Measurements from ENCODE around the gene NBPF19. TPM values are rescaled to one million over a fixed set of nuclear protein-coding genes. Genes with fewer than 3 reads are reported as not detected.
"Not testable (repeated sequence)": the region's sequence is repeated elsewhere in the genome, so short reads cannot be mapped to it uniquely, and the experiment has no call there.

Gene NBPF19
- total RNA-seq: 10 to 100 TPM in 1 of 2 donors, 1 to 10 TPM in 1; 7.7 to 15.1 TPM
- polyA plus RNA-seq (2013, experiment 1 of 2): 9.5 TPM
- 9.5 TPM for polyA plus RNA-seq (2013, experiment 2 of 2)
- long read RNA-seq, experiment 1, partial matches to known transcripts: 3 of 8 reads
- long read RNA-seq, experiment 1, other reads (novel, unspliced or antisense): 5 of 8 reads
- long read RNA-seq, experiment 2, partial matches to known transcripts: 2 of 10 reads
- long read RNA-seq, experiment 2, other reads (novel, unspliced or antisense): 8 of 10 reads
- long read RNA-seq, experiment 3, partial matches to known transcripts: 1 of 8 reads
- long read RNA-seq, experiment 3, other reads (novel, unspliced or antisense): 7 of 8 reads
- long read RNA-seq, experiment 4: 0 reads

GRCh38 chr1:149474745-149475144, at the start of gene NBPF19:
Gene NBPF19, plus strand, starts transcription at chr1:149475045. Its CDS starts 888 bp downstream, at chr1:149475933.
- H3K27ac ChIP-seq (ENCODE audit: low read depth, low read length); H3K36me3 Mint-ChIP-seq (ENCODE audit: low read depth); H3K36me3 ChIP-seq (ENCODE audit: control insufficient read depth, insufficient read depth, low read length); H3K4me3 Mint-ChIP-seq; DNase-seq; H3K9me3 ChIP-seq (ENCODE audit: control insufficient read depth, low read length); H3K4me1 Mint-ChIP-seq; H3K27ac Mint-ChIP-seq; H3K27me3 Mint-ChIP-seq (ENCODE audit: insufficient read depth); H3K4me1 ChIP-seq (ENCODE audit: control insufficient read depth, insufficient read depth, low read length); H3K4me3 ChIP-seq (ENCODE audit: low read length); H3K9me3 Mint-ChIP-seq; H3K9ac ChIP-seq (ENCODE audit: extremely low read depth, low read length, poor library complexity, severe bottlenecking); H3K27me3 ChIP-seq (ENCODE audit: control insufficient read depth, insufficient read depth, low read length, poor library complexity, severe bottlenecking): not testable (repeated sequence)
- 94% methylated on average over 1 of the region's 2 CpGs; no CpG with 5 or more reads in 1 of the 2 experiments for WGBS, 2 experiments (ENCODE audit: insufficient coverage in 1 of 2, insufficient read length in 1 of 2)

GRCh38 chr1:149428317-149428716, 46.5 kb upstream of the NBPF19 start:
- not testable (repeated sequence) for H3K27ac ChIP-seq (ENCODE audit: low read depth, low read length); H3K9me3 ChIP-seq (ENCODE audit: control insufficient read depth, low read length); H3K4me3 ChIP-seq (ENCODE audit: low read length); H3K36me3 ChIP-seq (ENCODE audit: control insufficient read depth, insufficient read depth, low read length); H3K27me3 Mint-ChIP-seq (ENCODE audit: insufficient read depth); H3K36me3 Mint-ChIP-seq (ENCODE audit: low read depth); H3K4me3 Mint-ChIP-seq; H3K4me1 ChIP-seq (ENCODE audit: control insufficient read depth, insufficient read depth, low read length); H3K27me3 ChIP-seq (ENCODE audit: control insufficient read depth, insufficient read depth, low read length, poor library complexity, severe bottlenecking); H3K9me3 Mint-ChIP-seq; H3K9ac ChIP-seq (ENCODE audit: extremely low read depth, low read length, poor library complexity, severe bottlenecking); DNase-seq; H3K4me1 Mint-ChIP-seq; H3K27ac Mint-ChIP-seq
- 83% methylated on average over 1 of the region's 3 CpGs; no CpG with 5 or more reads in 1 of the 2 experiments for WGBS, 2 experiments (ENCODE audit: insufficient coverage in 1 of 2, insufficient read length in 1 of 2)

DNA sequence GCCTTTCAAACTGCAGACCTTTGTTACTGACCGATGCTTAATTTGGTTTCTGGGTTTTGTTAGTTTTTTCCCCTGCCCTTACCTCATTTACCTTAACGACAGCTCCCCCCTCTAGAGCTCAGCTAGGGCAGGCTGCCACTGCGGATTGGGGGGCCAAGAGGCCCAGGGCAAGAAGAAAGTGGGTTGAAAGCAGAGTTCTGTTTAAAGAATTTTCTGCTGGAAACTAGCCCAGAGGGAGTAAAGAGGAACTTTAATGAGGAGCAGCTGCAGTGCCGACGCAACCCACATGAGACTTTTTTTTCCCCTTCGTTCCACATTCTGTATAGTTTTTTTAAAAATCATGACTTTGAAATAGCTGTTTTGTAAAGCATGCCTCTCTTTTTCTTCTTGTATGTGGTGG, 29.4 kb upstream of the NBPF19 start:
- not testable (repeated sequence) for H3K36me3 ChIP-seq (ENCODE audit: control insufficient read depth, insufficient read depth, low read length); DNase-seq; H3K27me3 Mint-ChIP-seq (ENCODE audit: insufficient read depth); H3K4me3 ChIP-seq (ENCODE audit: low read length); H3K9me3 ChIP-seq (ENCODE audit: control insufficient read depth, low read length); H3K4me3 Mint-ChIP-seq; H3K9ac ChIP-seq (ENCODE audit: extremely low read depth, low read length, poor library complexity, severe bottlenecking); H3K27me3 ChIP-seq (ENCODE audit: control insufficient read depth, insufficient read depth, low read length, poor library complexity, severe bottlenecking); H3K36me3 Mint-ChIP-seq (ENCODE audit: low read depth); H3K27ac ChIP-seq (ENCODE audit: low read depth, low read length); H3K27ac Mint-ChIP-seq; H3K4me1 Mint-ChIP-seq; H3K4me1 ChIP-seq (ENCODE audit: control insufficient read depth, insufficient read depth, low read length); H3K9me3 Mint-ChIP-seq
- 43% methylated on average over 1 of the region's 6 CpGs; no CpG with 5 or more reads in 1 of the 2 experiments for WGBS, 2 experiments (ENCODE audit: insufficient coverage in 1 of 2, insufficient read length in 1 of 2)

DNA sequence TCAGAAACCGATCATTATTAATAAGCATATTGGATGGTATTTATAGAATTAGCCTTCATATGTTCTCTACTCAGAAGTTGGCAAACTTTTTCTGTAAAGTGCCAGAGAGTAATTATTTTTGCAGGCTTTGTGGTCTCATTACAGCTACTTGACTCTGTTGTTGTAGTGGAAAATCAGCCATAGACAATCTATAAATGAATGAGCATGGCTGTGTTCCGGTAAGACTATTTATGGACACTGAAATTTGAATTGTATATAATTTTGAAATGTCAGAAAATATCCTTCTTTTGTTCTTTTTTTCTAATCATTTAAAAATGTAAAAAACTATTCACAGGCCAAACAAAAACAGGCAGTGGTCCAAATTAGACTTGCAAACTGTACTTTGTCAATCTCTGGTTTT, 22.6 kb upstream of the NBPF19 start:
- H3K27ac ChIP-seq (ENCODE audit: low read depth, low read length); H3K4me3 ChIP-seq (ENCODE audit: low read length); H3K4me3 Mint-ChIP-seq; H3K27ac Mint-ChIP-seq; H3K36me3 ChIP-seq (ENCODE audit: control insufficient read depth, insufficient read depth, low read length); DNase-seq; H3K9ac ChIP-seq (ENCODE audit: extremely low read depth, low read length, poor library complexity, severe bottlenecking); H3K27me3 ChIP-seq (ENCODE audit: control insufficient read depth, insufficient read depth, low read length, poor library complexity, severe bottlenecking); H3K36me3 Mint-ChIP-seq (ENCODE audit: low read depth); H3K4me1 Mint-ChIP-seq; H3K9me3 Mint-ChIP-seq; H3K27me3 Mint-ChIP-seq (ENCODE audit: insufficient read depth); H3K9me3 ChIP-seq (ENCODE audit: control insufficient read depth, low read length); H3K4me1 ChIP-seq (ENCODE audit: control insufficient read depth, insufficient read depth, low read length): not testable (repeated sequence)
- 100% methylated on average over 1 of the region's 2 CpGs; no CpG with 5 or more reads in 1 of the 2 experiments for WGBS, 2 experiments (ENCODE audit: insufficient coverage in 1 of 2, insufficient read length in 1 of 2)

- not testable (repeated sequence) for H3K36me3 ChIP-seq (ENCODE audit: control insufficient read depth, insufficient read depth, low read length); H3K27me3 ChIP-seq (ENCODE audit: control insufficient read depth, insufficient read depth, low read length, poor library complexity, severe bottlenecking); H3K27ac ChIP-seq (ENCODE audit: low read depth, low read length); H3K27me3 Mint-ChIP-seq (ENCODE audit: insufficient read depth); H3K27ac Mint-ChIP-seq; H3K9me3 ChIP-seq (ENCODE audit: control insufficient read depth, low read length); H3K4me1 ChIP-seq (ENCODE audit: control insufficient read depth, insufficient read depth, low read length); H3K4me3 ChIP-seq (ENCODE audit: low read length); H3K4me1 Mint-ChIP-seq; DNase-seq; H3K9me3 Mint-ChIP-seq; H3K9ac ChIP-seq (ENCODE audit: extremely low read depth, low read length, poor library complexity, severe bottlenecking); H3K4me3 Mint-ChIP-seq; H3K36me3 Mint-ChIP-seq (ENCODE audit: low read depth)
- no CpG with 5 or more reads among the region's 1 CpG for WGBS, 2 experiments (ENCODE audit: insufficient coverage in 1 of 2, insufficient read length in 1 of 2)
Observed at GRCh38 chr1:149452652-149453051, 22.2 kb upstream of the NBPF19 start.
